ENCODE data around the gene CAMK1D.
A peak's percentile ranks its signal among the peaks of the same experiment; 100 is the strongest.
"Not testable (repeated sequence)": the region's sequence is repeated elsewhere in the genome, so short reads cannot be mapped to it uniquely, and the experiment has no call there.

Gene CAMK1D

DNA sequence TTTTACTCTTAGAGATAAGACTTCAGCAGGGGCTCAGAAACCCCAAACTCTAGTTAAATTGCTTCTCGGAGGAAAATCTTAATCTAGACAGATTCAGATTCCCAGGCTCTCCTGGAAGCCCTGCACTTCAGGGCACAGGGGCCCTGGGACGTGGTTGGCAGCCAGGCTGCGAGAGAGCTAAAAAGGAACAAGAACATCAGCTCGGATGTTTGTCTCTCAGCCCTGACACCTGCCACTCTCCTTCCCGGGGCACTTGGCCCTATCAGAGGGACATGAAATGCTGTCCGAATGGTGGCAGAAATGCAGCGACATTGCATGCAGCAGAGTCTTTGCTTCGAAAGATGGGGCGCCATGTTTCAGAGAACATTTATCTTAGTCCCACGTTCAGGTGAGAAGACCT, 485.4 kb downstream of the CAMK1D start:
- no peak for DNase-seq

- no peak for DNase-seq
These were observed 486.4 kb downstream of the CAMK1D start for GRCh38 chr10:12835709-12836108.

GRCh38 chr10:12838366-12838765, 489.0 kb downstream of the CAMK1D start:
- DNase-seq = no peak

GRCh38 chr10:12838995-12839927, 489.9 kb downstream of the CAMK1D start:
- no peak for DNase-seq

DNA sequence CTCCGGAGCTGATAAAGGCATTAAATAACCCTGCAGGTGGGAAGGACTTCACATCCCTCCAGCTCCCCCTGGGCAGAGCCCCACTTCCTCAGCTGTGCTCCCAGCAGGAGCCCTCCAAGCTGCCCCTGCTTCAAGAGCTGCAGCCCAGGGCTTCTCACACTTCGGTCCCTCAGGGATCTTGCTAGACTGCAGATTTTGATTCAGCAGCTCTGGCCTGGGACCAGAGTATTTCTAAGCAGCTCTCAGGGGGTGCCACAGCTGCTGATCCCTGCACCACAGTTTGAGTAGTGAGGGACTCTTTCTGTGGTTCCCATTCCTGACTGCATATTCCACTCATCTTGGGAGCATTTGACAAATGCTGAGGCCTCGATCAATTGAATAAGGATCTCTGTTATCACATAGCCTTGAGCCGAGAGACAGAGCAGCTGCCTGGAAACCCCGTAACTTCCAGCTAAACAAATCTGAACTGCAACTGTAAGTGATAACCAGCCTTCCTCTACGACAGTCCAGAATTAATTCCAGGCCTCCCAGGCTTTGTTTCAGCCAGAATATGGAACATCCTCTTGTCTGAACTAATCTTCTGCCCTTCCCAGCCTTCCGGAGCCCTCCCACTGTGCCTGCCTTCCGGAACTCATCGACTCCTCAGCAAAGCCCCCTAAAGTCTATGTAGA, 490.7 kb downstream of the CAMK1D start:
- DNase-seq = peak; percentile 70

GRCh38 chr10:12841426-12841825, 492.1 kb downstream of the CAMK1D start:
- DNase-seq = no peak

GRCh38 chr10:12841826-12842225, 492.5 kb downstream of the CAMK1D start:
- no peak for DNase-seq

GRCh38 chr10:12842310-12842709, 493.0 kb downstream of the CAMK1D start:
- no peak for DNase-seq

DNA sequence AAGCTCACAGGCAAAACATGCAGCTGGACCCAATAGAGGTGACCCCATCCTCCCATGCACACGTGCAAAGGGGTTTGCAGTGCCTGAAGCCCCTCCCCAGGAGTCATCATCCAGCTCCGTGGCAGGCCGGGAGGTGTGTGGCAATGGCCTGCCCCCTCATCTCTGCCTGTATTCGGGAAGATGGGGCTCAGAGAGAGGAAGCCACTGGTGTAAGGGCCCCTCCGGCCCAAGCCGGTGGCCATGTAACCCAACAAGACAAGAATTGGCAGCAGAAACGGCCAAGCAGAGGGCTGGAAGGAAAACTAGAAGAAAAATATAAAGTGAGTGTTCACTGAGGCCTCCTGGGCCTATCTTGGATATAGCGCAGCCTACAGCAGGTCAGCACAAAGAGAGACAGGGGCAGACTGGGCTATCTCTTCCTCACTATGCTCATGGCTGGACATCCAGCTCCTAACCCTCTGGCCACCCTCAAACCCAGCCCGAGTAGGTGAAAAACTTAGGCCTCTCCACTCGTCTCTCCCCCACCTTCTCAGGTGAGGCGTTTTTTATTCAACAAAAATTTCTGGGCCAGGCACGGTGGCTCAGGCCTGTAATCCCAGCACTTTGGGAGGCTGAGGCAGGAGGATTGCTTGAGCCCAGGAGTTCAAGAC, 494.1 kb downstream of the CAMK1D start:
- DNase-seq = no peak

DNA sequence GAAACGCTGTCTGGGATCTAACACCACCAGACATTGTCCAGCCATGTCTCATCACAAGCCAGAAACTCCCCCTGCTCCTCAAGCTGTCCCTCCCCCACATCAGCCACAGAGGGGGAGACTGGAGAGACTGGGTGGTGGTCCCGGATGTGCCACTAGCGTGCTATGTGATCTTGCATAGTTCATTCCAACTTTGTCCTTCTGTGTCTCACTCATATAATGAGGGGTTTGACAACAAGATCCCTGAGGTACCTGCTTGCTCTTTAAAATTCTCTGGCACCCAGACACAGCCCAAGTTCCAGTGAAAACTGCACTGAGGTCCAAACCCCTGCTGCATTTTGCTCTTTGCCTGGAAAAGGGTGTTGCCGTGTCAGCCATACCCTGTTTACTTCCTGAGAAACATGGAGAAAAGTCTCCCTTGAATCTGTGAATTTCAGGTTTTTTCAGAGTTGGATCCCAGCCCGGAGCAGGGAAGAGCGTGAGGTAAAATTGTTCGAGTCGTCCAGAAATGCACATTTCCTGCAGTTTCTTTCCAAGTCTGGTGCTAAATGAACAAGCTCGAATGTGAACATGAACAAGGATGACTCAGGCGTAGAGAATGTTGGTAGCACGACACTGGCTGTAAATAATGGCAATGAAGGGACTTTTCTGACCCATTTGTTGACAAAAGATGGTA, 495.6 kb downstream of the CAMK1D start:
- peak; percentile 91 for DNase-seq

DNA sequence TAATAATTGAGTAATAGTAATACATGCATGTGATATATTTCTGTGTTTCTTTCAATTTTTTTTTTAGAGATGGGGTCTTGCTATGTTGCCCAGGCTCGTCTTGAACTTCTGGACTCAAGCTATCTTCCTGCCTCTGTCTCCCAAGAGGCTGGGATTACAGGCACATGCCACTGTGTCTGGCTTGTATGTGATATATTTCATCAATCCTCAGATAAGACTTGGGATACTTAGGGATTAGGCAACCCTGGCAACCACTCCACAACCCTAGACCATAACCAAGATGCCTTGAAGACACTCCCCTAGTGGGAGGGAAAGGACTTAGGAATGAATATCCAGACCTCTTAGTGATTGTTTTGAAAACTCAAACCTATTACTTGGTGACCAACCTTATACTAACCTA, 497.4 kb downstream of the CAMK1D start:
- DNase-seq = no peak

DNA sequence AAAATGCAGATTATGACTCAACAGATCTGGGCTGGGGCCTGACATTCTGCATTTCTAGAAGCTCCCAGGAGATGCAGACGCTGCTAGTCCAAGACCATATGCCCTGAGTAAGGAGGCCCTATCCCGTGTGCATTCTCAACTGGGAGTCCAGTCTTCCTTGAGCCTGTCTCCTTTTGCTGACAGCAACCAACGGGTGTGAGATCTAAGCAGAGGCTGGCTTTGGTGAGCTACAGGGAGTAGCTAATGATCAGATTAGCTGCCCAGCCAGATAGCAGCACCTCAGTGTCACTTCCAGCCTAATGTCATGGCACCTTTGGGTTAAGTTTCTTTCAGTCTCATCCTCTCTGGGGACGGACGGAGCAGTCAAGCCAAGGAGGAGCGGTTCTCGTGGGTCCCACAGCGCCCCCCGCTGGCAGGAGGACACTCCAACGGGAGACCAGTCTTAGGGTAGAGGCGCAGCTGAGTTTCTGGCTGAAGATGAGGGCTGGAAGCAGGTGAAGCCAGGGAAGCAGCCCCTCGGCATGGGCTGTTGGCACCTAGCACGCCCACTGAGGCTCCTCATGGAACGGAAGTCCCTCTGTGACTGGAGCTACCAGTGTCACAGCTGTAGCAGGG, 498.1 kb downstream of the CAMK1D start:
- DNase-seq = no peak

- no peak for DNase-seq
These were observed 499.3 kb downstream of the CAMK1D start for GRCh38 chr10:12848439-12849173.

DNA sequence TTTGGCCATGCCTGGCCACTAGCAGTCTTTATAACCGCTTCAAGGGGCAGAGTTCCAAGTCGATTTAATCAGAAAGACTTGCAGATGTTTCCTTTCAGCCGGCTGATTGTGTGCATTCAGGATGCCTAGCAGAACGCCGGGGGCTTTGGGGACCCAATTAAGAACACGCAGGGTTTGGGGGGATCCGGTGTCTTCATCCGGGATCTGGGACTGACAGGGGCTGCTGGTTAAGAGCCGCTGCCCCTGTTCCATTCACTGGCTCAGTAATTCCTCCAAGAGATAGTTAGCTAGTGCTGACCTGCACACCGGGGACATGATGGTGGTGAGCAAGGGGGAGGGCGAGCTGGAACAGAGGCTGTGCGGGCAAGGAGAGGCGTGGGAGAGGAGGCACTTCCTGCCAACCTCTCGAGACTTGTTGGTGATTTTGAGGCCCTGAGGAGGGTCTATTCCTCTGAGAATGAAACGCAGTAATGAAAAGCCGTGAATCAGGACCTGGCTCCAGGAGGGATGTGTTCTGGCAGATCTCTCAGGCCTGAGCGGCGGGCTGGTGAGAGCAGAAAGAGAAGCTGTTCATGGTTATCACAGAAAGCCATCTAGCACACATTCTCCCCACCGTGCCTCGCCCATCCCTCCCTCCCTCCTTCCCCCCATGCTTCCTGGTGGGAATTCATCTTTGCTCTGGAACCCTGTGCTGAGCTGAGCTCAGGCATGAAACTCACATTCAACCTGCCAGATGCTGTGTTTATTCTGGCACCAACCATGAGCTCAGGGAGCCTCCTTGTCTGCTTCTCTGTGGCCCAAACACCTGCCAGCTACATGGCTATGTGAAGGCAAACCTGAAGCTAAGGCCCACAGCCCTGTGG, 500.2 kb downstream of the CAMK1D start:
- peak; percentile 48 for DNase-seq

DNA sequence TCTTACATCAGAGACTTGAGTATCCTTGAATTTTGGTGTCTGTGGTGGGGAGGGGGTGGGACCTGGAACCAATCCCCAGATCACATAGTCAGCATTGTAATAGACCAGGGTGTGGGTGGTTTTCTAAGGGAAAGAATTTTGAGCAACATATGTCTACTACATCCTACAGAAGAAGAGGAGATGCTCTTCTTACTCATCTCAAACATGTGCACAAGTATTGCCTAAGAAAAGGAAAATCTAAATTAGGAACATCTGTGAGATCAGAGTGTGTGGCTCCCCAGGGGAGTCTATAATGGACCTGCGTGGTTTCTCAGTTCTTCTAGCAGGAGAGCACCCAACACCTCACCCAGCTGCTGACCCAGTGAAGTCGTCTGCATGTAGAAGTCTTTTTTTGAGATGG, 503.3 kb downstream of the CAMK1D start:
- no peak for DNase-seq

DNA sequence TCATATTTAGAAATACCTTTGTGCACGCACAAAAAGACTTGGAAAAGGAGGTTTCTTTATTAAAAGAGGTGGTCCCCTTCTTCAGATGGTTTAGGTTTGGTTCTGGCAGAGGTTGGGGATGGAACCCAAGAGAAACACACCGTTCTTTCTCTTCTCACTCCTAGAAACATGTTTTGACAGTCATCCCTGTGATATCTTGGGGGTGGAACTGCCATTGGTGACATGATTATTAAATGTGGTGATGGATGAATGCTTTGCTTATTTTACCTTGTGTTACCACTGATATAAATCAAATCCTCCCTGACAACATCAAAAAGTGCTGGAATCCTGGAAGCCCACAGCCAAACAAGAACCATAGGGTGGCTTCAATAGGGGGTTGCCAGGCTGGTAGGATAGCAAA, 505.6 kb downstream of the CAMK1D start:
- DNase-seq = no peak

DNA sequence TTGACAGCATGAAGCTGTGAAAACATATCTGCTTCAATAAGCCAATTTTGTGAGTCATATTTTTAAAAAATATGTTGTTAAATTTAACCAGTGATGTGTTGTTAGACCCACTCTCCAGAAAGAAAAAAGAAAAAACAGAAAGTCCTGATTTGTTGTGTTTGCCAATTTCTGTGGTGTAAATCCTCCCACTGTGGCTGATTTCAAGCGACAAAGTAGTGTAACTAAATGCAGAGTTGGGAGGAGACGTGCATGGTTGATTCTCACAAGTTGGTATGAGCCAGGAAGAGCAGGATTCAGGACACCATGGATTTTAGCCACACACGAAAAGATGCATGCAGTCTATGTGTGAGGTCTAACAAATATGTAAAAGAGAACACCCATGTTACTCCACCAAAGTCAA, 513.1 kb downstream of the CAMK1D start:
- no peak for DNase-seq

DNA sequence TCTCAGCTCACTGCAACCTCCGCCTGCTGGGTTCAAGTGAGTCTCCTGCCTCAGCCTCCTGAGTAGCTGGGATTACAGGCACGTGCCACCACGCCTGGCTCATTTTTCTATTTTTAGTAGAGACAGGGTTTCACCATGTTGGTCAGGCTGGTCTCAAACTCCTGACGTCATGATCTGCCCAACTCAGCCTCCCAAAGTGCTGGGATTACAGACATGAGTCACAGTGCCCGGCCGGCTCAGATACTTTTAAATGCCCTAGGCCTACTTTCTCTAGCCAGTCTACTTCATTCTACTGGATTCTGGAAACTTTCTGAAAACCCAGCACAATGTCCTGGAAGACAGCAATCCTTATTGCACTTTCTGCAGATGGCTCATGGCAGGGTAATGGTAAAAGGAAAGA, 516.2 kb downstream of the CAMK1D start:
- DNase-seq = not testable (repeated sequence)

DNA sequence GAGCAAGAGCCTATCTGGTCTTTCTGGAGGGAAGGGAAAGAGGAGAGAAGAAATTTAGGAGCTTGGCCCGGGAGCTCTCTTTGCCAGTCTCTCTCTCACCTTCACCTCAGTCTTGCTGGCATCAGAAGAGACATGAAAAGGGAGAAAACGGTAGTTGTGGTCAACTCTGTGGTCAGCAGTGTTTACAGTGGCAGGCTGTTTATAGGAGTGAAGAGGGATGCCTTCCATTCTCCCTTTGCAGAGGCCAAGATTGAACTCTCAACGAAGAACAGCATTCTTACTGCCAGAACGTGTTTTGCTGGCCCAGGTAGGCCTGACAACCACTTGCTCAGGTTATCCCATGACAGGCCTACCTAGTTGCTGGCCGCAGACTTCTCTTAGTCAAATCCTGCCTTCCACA, 518.9 kb downstream of the CAMK1D start:
- no peak for DNase-seq

GRCh38 chr10:12869427-12869826, 520.1 kb downstream of the CAMK1D start:
- no peak for DNase-seq

- no peak for DNase-seq
These were observed 523.2 kb downstream of the CAMK1D start for GRCh38 chr10:12872577-12872976.
